Memory B cell (primary cell): ENCODE results near the gene NAALADL2.

Experiments used
- ATAC-seq: fragments of 150-1000 bp; cut with Tn5 transposase; 2 replicates; pipeline ENCODE4 v1.10.0; 2021; ENCODE audit warnings: low read depth, mild to moderate bottlenecking, moderate library complexity
- DNase-seq, 2 donors: peaks; one replicate each; pipeline ENCODE4 v3.0.0; 2022; ENCODE audit warnings: low spot score in 2 of 2
- H3K27ac Mint-ChIP-seq: one replicate; pipeline ENCODE4 v1.8.0; 2022; ENCODE audit warnings: mild to moderate bottlenecking, moderate library complexity, mixed read lengths
- H3K27me3 Mint-ChIP-seq: one replicate; pipeline ENCODE4 v1.8.0; 2022; ENCODE audit warnings: mixed read lengths
- H3K36me3 Mint-ChIP-seq: one replicate; pipeline ENCODE4 v1.8.0; 2022; ENCODE audit warnings: mild to moderate bottlenecking, mixed read lengths
- H3K4me1 Mint-ChIP-seq: one replicate; pipeline ENCODE4 v1.8.0; 2022; ENCODE audit warnings: mixed read lengths
- H3K4me3 Mint-ChIP-seq: one replicate; pipeline ENCODE4 v1.8.0; 2022; ENCODE audit warnings: mild to moderate bottlenecking, moderate library complexity, mixed read lengths
- H3K9me3 Mint-ChIP-seq: one replicate; pipeline ENCODE4 v1.8.0; 2022; ENCODE audit warnings: mixed read lengths

NAALADL2 gene

GRCh38 chr3:175179055-175179454 is 319.9 kb downstream of the NAALADL2 start:
- Mint-ChIP-seq H3K9me3 (peaks cover 4% of the 10 kb centered on the region), H3K27ac (no peak overlapping the region), H3K4me1 (no peaks in the 10 kb centered on the region), H3K27me3 (no peaks in the 10 kb centered on the region), H3K4me3 (no peak overlapping the region), H3K36me3 (no peaks in the 10 kb centered on the region)
- ATAC-seq = no peak
- DNase-seq = no peak

- Mint-ChIP-seq H3K36me3 (no peaks in the 10 kb centered on the region), H3K27ac (no peak overlapping the region), H3K4me3 (no peak overlapping the region), H3K4me1 (no peaks in the 10 kb centered on the region), H3K9me3 (peaks cover 4% of the 10 kb centered on the region), H3K27me3 (no peaks in the 10 kb centered on the region)
- DNase-seq = no peak
- no peak for ATAC-seq
Measured at GRCh38 chr3:175184392-175184791, 325.3 kb downstream of the NAALADL2 start.

GRCh38 chr3:175185903-175186302 is 326.8 kb downstream of the NAALADL2 start:
- no peaks in the 10 kb centered on the region for H3K36me3 Mint-ChIP-seq
- H3K4me3 Mint-ChIP-seq = no peak overlapping the region
- peaks cover 6% of the 10 kb centered on the region for H3K9me3 Mint-ChIP-seq
- no peaks in the 10 kb centered on the region for H3K27me3 Mint-ChIP-seq
- DNase-seq (no peak), ATAC-seq (no peak)
- no peak overlapping the region for H3K27ac Mint-ChIP-seq
- H3K4me1 Mint-ChIP-seq = no peaks in the 10 kb centered on the region

GRCh38 chr3:175186511-175186910 is 327.4 kb downstream of the NAALADL2 start:
- no peak overlapping the region for H3K27ac Mint-ChIP-seq
- DNase-seq (no peak), ATAC-seq (no peak)
- no peaks in the 10 kb centered on the region for H3K27me3 Mint-ChIP-seq
- no peak overlapping the region for H3K4me3 Mint-ChIP-seq
- no peaks in the 10 kb centered on the region for H3K4me1 Mint-ChIP-seq
- no peaks in the 10 kb centered on the region for H3K36me3 Mint-ChIP-seq
- H3K9me3 Mint-ChIP-seq = peaks cover 7% of the 10 kb centered on the region

- H3K9me3 Mint-ChIP-seq = peaks cover 4% of the 10 kb centered on the region
- no peak overlapping the region for H3K27ac Mint-ChIP-seq
Measured at GRCh38 chr3:175187586-175187985, 328.5 kb downstream of the NAALADL2 start.

GRCh38 chr3:175192536-175192935 is 333.4 kb downstream of the NAALADL2 start:
- no peak for ATAC-seq
- Mint-ChIP-seq H3K27ac (no peak overlapping the region), H3K4me3 (no peak overlapping the region)

More at GRCh38 chr3:175187586-175187985, 328.5 kb downstream of the NAALADL2 start:
- no peak overlapping the region for H3K4me3 Mint-ChIP-seq
- H3K4me1 Mint-ChIP-seq = no peaks in the 10 kb centered on the region
- no peak for DNase-seq
- no peaks in the 10 kb centered on the region for H3K36me3 Mint-ChIP-seq
- H3K27me3 Mint-ChIP-seq = no peaks in the 10 kb centered on the region
- ATAC-seq = no peak

GRCh38 chr3:175193815-175194518 is 334.8 kb downstream of the NAALADL2 start:
- ATAC-seq = no peak

More at GRCh38 chr3:175192536-175192935, 333.4 kb downstream of the NAALADL2 start:
- DNase-seq = no peak
- Mint-ChIP-seq H3K9me3 (peaks cover 3% of the 10 kb centered on the region), H3K4me1 (no peaks in the 10 kb centered on the region), H3K27me3 (no peaks in the 10 kb centered on the region), H3K36me3 (no peaks in the 10 kb centered on the region)

GRCh38 chr3:175198991-175199783 is 340.1 kb downstream of the NAALADL2 start:
- ATAC-seq (no peak), DNase-seq (no peak)
- Mint-ChIP-seq H3K9me3 (peaks cover 1% of the 10 kb centered on the region), H3K27me3 (no peaks in the 10 kb centered on the region), H3K4me1 (no peaks in the 10 kb centered on the region), H3K4me3 (no peak overlapping the region), H3K36me3 (no peaks in the 10 kb centered on the region), H3K27ac (no peak overlapping the region)

More at GRCh38 chr3:175193815-175194518, 334.8 kb downstream of the NAALADL2 start:
- H3K4me3 Mint-ChIP-seq = no peak overlapping the region
- no peaks in the 10 kb centered on the region for H3K27me3 Mint-ChIP-seq
- no peak overlapping the region for H3K27ac Mint-ChIP-seq
- peaks cover 3% of the 10 kb centered on the region for H3K9me3 Mint-ChIP-seq
- H3K36me3 Mint-ChIP-seq = no peaks in the 10 kb centered on the region
- no peak for DNase-seq
- no peaks in the 10 kb centered on the region for H3K4me1 Mint-ChIP-seq

- H3K36me3 Mint-ChIP-seq = no peaks in the 10 kb centered on the region
Measured at GRCh38 chr3:175199961-175200360, 340.8 kb downstream of the NAALADL2 start.

GRCh38 chr3:175200391-175201095 is 341.4 kb downstream of the NAALADL2 start:
- no peaks in the 10 kb centered on the region for H3K27me3 Mint-ChIP-seq
- DNase-seq (no peak), ATAC-seq (no peak)
- no peaks in the 10 kb centered on the region for H3K36me3 Mint-ChIP-seq
- no peak overlapping the region for H3K27ac Mint-ChIP-seq
- H3K4me1 Mint-ChIP-seq = no peaks in the 10 kb centered on the region
- H3K4me3 Mint-ChIP-seq = no peak overlapping the region
- H3K9me3 Mint-ChIP-seq = peaks cover 4% of the 10 kb centered on the region

More at GRCh38 chr3:175199961-175200360, 340.8 kb downstream of the NAALADL2 start:
- Mint-ChIP-seq H3K4me1 (no peaks in the 10 kb centered on the region), H3K4me3 (no peak overlapping the region), H3K9me3 (peaks cover 3% of the 10 kb centered on the region), H3K27ac (no peak overlapping the region), H3K27me3 (no peaks in the 10 kb centered on the region)
- DNase-seq (no peak), ATAC-seq (no peak)

- Mint-ChIP-seq H3K9me3 (peaks cover 9% of the 10 kb centered on the region), H3K4me1 (no peaks in the 10 kb centered on the region), H3K36me3 (no peaks in the 10 kb centered on the region), H3K4me3 (no peak overlapping the region), H3K27me3 (no peaks in the 10 kb centered on the region), H3K27ac (no peak overlapping the region)
- ATAC-seq = no peak
- DNase-seq = no peak
Measured at GRCh38 chr3:175207361-175207760, 348.2 kb downstream of the NAALADL2 start.

- DNase-seq = no peak
- Mint-ChIP-seq H3K9me3 (peaks cover 11% of the 10 kb centered on the region), H3K4me1 (no peaks in the 10 kb centered on the region), H3K27me3 (no peaks in the 10 kb centered on the region), H3K4me3 (no peak overlapping the region), H3K27ac (no peak overlapping the region), H3K36me3 (no peaks in the 10 kb centered on the region)
- ATAC-seq = no peak
Measured at GRCh38 chr3:175208326-175208725, 349.2 kb downstream of the NAALADL2 start.

GRCh38 chr3:175211466-175211865 is 352.3 kb downstream of the NAALADL2 start:
- no peak for ATAC-seq
- H3K9me3 Mint-ChIP-seq = peaks cover 5% of the 10 kb centered on the region
- H3K27me3 Mint-ChIP-seq = no peaks in the 10 kb centered on the region
- H3K4me1 Mint-ChIP-seq = no peaks in the 10 kb centered on the region
- DNase-seq = no peak
- H3K4me3 Mint-ChIP-seq = no peak overlapping the region
- H3K27ac Mint-ChIP-seq = no peak overlapping the region
- no peaks in the 10 kb centered on the region for H3K36me3 Mint-ChIP-seq

GRCh38 chr3:175212896-175213295 is 353.8 kb downstream of the NAALADL2 start:
- H3K27me3 Mint-ChIP-seq = no peaks in the 10 kb centered on the region
- no peak overlapping the region for H3K4me3 Mint-ChIP-seq
- DNase-seq (no peak), ATAC-seq (no peak)
- H3K4me1 Mint-ChIP-seq = no peaks in the 10 kb centered on the region
- peaks cover 3% of the 10 kb centered on the region for H3K9me3 Mint-ChIP-seq
- H3K27ac Mint-ChIP-seq = no peak overlapping the region
- H3K36me3 Mint-ChIP-seq = no peaks in the 10 kb centered on the region
